Sigmoid colon (tissue), 7 donors: ENCODE measurements around the gene PTGS1. TPM values are rescaled to one million over a fixed set of nuclear protein-coding genes. Genes with fewer than 3 reads are reported as not detected.

Source experiments
- DNase-seq: peaks from one replicate; pipeline ENCODE4 v3.0.0-alpha.2; 2019
- H3K27ac ChIP-seq, 4 donors: fragments of 200-600 bp; sonication (generic); one replicate each; pipeline ENCODE4 v1.5.1; 2016 to 2019; ENCODE audit warnings: mild to moderate bottlenecking in 1 of 4
- H3K27me3 ChIP-seq, 3 donors: fragments of 200-600 bp; sonication (generic); one replicate each; pipeline ENCODE4 v1.5.1; 2019; ENCODE audit warnings: mild to moderate bottlenecking in 1 of 3
- H3K36me3 ChIP-seq, 4 donors: fragments of 200-600 bp; sonication (generic); one replicate each; pipeline ENCODE4 v1.5.1; 2016 to 2019
- H3K4me1 ChIP-seq, 4 donors: fragments of 200-600 bp; sonication (generic); one replicate each; pipeline ENCODE4 v1.5.1; 2017 to 2019
- H3K4me3 ChIP-seq, 4 donors: fragments of 200-600 bp; sonication (generic); one replicate each; pipeline ENCODE4 v1.5.1; 2017 to 2019; ENCODE audit warnings: mild to moderate bottlenecking in 2 of 4, moderate library complexity in 1 of 4
- H3K9me3 ChIP-seq, 4 donors: fragments of 200-600 bp in 3 of 4; sonication (generic) in 3 of 4; one replicate each; pipeline versions ENCODE4 v1.5.1 to v1.6.1; 2013 to 2019
- EP300 ChIP-seq, 4 donors: sonication (generic); formaldehyde crosslinking; IDR thresholded peaks; one replicate each; pipeline ENCODE4 v1.6.1; 2017; ENCODE audit warnings: antibody characterized with exemption in 4 of 4
- POLR2A ChIP-seq, 2 donors: fragments of 450-650 bp; IDR thresholded peaks; one replicate each; pipeline ENCODE4 v1.6.1; 2016; ENCODE audit warnings: antibody characterized with exemption in 2 of 2, mild to moderate bottlenecking in 2 of 2, moderate library complexity in 2 of 2
- POLR2AphosphoS5 ChIP-seq, 4 donors: sonication (generic); formaldehyde crosslinking; IDR thresholded peaks; one replicate each; pipeline ENCODE4 v1.6.1; 2017; ENCODE audit warnings: antibody characterized with exemption in 4 of 4
- WGBS, 2 donors: extraction: QIAGEN DNeasy Blood & Tissue Kit; methylation state at CpG; one replicate each; pipeline ENCODE4 v1.1.7; 2013; 5-methylcytosine and 5-hydroxymethylcytosine counted together
- intact Hi-C: fragments of 100-400 bp; cut with DNase I; formaldehyde crosslinking; loops from one replicate; pipeline ENCODE4 v1.15.1; 2023
- polyA plus RNA-seq, 3 donors: library from polyadenylated mRNA; stranded (reverse); fragments of 200-250 nt; gene quantifications; one replicate each; pipeline ENCODE4 v1.2.3, GENCODE V29; 2013
- total RNA-seq, 4 donors: library from RNA; depleted of rRNA; stranded (reverse); fragments of >200 nt; gene quantifications; one replicate each; pipeline ENCODE4 v1.1.0, GENCODE V29; 2016
- TF ChIP-seq, protein P1 (sequence below), 4 experiments: fragments of 450-650 bp in 3 of 4; fragments of 200-600 bp in 1 of 4; IDR thresholded peaks; one replicate each; pipeline ENCODE4 v1.5.1; 2016 to 2019; ENCODE audit warnings: antibody characterized with exemption in 4 of 4, mild to moderate bottlenecking in 3 of 4, moderate library complexity in 2 of 4
- donor health status: healthy with polysubstance abuse.
- donor health status: Bipolar disorder and iron deficiency.
- donor health status: healthy.

Gene PTGS1
- total and polyA plus RNA-seq, 7 donors = 3.0 to 150 (median 72.6) TPM

DNA sequence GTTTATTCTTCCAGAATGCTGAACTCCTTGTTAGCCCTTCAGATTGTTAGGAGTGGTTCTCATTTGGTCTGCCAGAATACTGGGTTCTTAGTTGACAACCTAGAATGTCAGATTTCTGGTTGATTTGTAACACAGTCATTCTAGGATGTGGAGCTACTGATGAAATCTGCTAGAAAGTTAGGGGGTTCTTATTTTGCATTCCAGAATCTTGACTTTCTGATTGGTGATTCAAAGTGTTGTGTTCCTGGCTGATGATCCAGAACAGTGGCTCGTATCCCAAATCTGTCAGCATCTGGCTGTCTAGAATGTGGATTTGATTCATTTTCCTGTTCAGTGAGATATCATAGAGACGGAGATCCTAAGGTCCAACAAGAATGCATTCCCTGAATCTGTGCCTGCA, 21.9 kb downstream of the PTGS1 start:
- no peak for DNase-seq
- no peaks in the 10 kb centered on the region for H3K9me3 ChIP-seq
- intact Hi-C loops = no loop called here
- no peak for TF ChIP-seq POLR2AphosphoS5 (IDR thresholded peaks at IDR 0.05)
- TF ChIP-seq POLR2A (IDR thresholded peaks at IDR 0.05) = no peak
- no peak for TF ChIP-seq EP300 (IDR thresholded peaks at IDR 0.05)
- TF ChIP-seq, protein P1, sequence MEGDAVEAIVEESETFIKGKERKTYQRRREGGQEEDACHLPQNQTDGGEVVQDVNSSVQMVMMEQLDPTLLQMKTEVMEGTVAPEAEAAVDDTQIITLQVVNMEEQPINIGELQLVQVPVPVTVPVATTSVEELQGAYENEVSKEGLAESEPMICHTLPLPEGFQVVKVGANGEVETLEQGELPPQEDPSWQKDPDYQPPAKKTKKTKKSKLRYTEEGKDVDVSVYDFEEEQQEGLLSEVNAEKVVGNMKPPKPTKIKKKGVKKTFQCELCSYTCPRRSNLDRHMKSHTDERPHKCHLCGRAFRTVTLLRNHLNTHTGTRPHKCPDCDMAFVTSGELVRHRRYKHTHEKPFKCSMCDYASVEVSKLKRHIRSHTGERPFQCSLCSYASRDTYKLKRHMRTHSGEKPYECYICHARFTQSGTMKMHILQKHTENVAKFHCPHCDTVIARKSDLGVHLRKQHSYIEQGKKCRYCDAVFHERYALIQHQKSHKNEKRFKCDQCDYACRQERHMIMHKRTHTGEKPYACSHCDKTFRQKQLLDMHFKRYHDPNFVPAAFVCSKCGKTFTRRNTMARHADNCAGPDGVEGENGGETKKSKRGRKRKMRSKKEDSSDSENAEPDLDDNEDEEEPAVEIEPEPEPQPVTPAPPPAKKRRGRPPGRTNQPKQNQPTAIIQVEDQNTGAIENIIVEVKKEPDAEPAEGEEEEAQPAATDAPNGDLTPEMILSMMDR (IDR thresholded peaks at IDR 0.05) = no peak
- peaks cover 12 to 54% (median 20%) of the 10 kb centered on the region in 4 donors for H3K36me3 ChIP-seq
- no peak overlapping the region for H3K4me3 ChIP-seq
- H3K27ac ChIP-seq = peak overlapping the region; percentile 77 to 89 (median 86)
- H3K27me3 ChIP-seq = no peaks in the 10 kb centered on the region
- peaks cover 0 to 53% (median 33%) of the 10 kb centered on the region in 4 donors for H3K4me1 ChIP-seq
- WGBS, 2 donors = 87 to 88% methylated on average over 2 of the region's 2 CpGs

DNA sequence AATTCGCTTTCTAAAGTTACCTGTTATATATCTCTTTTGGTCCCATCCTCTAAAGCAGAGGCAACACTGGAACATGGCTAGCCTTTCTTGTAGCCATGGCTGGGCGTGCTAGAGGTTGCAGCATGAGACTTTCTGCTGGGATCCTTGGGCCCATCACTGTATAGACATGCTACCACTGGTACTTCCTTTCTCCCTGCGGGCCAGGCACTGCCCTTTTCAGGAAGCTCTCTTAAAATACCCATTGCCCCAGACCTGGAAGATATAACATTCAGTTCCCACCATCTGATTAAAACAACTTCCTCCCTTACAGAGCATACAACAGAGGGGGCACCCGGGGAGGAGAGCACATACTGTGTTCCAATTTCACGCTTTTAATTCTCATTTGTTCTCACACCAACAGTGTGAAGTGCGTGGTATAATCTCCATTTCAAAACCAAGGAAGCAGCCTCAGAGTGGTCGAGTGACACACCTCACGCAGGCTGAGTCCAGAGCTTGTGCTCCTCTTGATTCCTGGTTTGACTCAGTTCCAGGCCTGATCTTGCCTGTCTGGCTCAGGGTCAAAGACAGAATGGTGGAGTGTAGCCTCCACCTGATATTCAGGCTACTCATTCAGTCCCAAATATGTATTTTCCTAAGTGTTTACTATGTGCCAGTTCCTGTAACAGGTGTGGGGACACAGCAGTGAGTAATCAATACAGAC, 22.6 kb downstream of the PTGS1 start:
- TF ChIP-seq EP300 (IDR thresholded peaks at IDR 0.05) (no peak), POLR2AphosphoS5 (IDR thresholded peaks at IDR 0.05) (no peak), POLR2A (IDR thresholded peaks at IDR 0.05) (no peak)
- intact Hi-C loops = no loop called here
- 84 to 86% methylated on average over 8 of the region's 8 CpGs for WGBS, 2 donors
- Histone ChIP-seq H3K27ac (peak overlapping the region; percentile 77 to 89 (median 86)), H3K4me1 (peaks cover 0 to 46% (median 30%) of the 10 kb centered on the region in 4 donors), H3K9me3 (no peaks in the 10 kb centered on the region), H3K4me3 (no peak overlapping the region), H3K27me3 (no peaks in the 10 kb centered on the region), H3K36me3 (peaks cover 11 to 46% (median 18%) of the 10 kb centered on the region in 4 donors)
- no peak for DNase-seq

DNA sequence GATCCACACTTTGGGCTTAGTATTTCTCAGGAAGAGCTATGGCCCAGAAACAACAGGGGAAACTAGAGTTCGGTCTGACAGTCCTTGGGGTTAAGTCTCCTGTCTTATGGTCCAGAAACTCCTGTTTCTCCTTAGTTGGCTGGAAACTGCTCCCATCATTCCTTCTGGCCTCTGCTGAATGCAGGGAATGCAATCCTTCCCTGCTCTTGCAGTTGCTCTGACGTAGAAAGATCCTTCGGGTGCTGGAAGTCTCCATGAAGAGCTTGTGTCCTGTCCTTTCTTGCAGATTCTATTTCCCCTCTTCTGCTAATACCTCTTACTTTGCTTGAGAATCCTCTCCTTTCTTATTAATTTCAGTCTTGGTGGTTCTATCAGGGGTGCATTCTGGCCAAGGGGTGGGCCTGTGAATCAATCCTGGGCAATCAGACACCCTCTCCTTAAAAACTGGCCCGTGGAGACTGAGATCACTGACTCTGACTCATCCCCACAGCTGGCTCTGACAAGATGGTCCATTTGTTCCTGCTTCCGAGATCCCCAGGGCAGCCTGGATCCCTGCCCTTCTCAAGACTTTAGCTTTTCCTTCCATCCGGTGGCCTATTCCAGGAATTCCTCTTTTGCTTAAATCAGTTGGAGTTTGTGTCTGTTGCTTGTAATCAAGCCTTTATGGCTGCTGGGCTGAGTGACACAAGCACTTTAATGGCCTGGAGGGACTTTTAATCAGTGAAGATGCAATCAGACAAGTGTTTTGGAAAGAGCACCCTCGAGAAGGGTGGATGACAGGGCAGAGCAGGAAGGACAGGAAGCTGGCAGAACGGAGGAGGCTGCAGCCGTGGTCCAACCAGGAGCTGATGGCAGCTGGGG, 23.7 kb downstream of the PTGS1 start:
- H3K27ac ChIP-seq = peak overlapping the region; percentile 77 to 89 (median 86)
- H3K36me3 ChIP-seq = peaks cover 11 to 39% (median 17%) of the 10 kb centered on the region in 4 donors
- TF ChIP-seq, protein P1 (IDR thresholded peaks at IDR 0.05) = no peak
- peak in 3 of 4 donors; percentile 19 to 48 (median 30) for TF ChIP-seq POLR2AphosphoS5 (IDR thresholded peaks at IDR 0.05)
- no peak for TF ChIP-seq POLR2A (IDR thresholded peaks at IDR 0.05)
- TF ChIP-seq EP300 (IDR thresholded peaks at IDR 0.05) = no peak
- DNase-seq = peak; percentile 91
- intact Hi-C loops = loop anchor here (5.0 kb wide), 1 partner anchor 53 kb away; no protein-coding TSS in a partner anchor
- H3K27me3 ChIP-seq = no peaks in the 10 kb centered on the region
- H3K4me3 ChIP-seq = no peak overlapping the region
- WGBS, 2 donors = 63 to 69% methylated on average over 9 of the region's 9 CpGs
- no peaks in the 10 kb centered on the region for H3K9me3 ChIP-seq
- H3K4me1 ChIP-seq = peaks cover 0 to 41% (median 28%) of the 10 kb centered on the region in 4 donors

DNA sequence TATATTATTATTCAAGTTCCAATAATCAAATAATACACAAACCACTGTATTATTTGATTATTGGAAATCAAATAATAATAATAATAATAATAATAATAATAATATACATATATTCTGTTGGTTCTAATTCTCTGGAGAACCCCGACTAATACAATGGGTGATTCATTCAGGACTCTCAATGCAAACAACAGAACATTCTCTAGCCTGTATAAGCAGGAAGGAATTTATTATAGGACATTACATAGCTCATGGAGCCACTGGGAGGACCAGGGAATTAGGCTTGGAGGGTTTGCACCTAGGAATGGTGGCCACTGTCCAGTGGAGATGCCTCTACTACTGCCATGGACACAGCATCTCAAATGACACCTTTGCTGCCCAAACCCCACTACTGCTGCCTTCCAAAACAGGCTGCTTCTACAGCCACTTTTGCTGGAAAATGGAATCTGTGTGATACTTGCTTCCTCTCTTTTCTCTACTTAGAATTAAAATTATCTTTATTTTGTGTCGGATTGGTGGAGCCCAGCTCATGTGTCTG, 25.9 kb downstream of the PTGS1 start:
- Histone ChIP-seq H3K36me3 (peaks cover 0 to 23% (median 6%) of the 10 kb centered on the region in 4 donors), H3K4me1 (peaks cover 0 to 39% (median 27%) of the 10 kb centered on the region in 4 donors), H3K4me3 (no peak overlapping the region), H3K27ac (peak overlapping the region in 2 of 4 donors; percentile 13 to 43), H3K27me3 (no peaks in the 10 kb centered on the region), H3K9me3 (no peaks in the 10 kb centered on the region)
- TF ChIP-seq POLR2AphosphoS5 (IDR thresholded peaks at IDR 0.05) (no peak), POLR2A (IDR thresholded peaks at IDR 0.05) (no peak), EP300 (IDR thresholded peaks at IDR 0.05) (no peak)
- TF ChIP-seq, protein P1 (IDR thresholded peaks at IDR 0.05) = no peak
- 72 to 88% methylated on average over 2 of the region's 2 CpGs for WGBS, 2 donors
- intact Hi-C loops = loop anchor here (5.0 kb wide), 1 partner anchor 51 kb away; no protein-coding TSS in a partner anchor
- no peak for DNase-seq
